HUES48 (cell line): ENCODE measurements around the gene GNAL.
A peak's percentile ranks its signal among the peaks of the same experiment; 100 is the strongest.
"Not testable (repeated sequence)": the region's sequence is repeated elsewhere in the genome, so short reads cannot be mapped to it uniquely, and the experiment has no call there.

Source experiments
- H3K27ac ChIP-seq: one replicate; pipeline ENCODE4 v1.7.0; 2013; ENCODE audit warnings: low read depth, low read length, inconsistent platforms
- H3K27me3 ChIP-seq: 2 replicates; pipeline ENCODE4 v1.6.1; 2013; ENCODE audit warnings: mild to moderate bottlenecking, low read length; ENCODE audit not compliant: control insufficient read depth, insufficient read depth
- H3K36me3 ChIP-seq: 2 replicates; pipeline ENCODE4 v1.6.1; 2013; ENCODE audit warnings: low read length; ENCODE audit not compliant: control insufficient read depth, insufficient read depth
- H3K4me1 ChIP-seq: 2 replicates; pipeline ENCODE4 v1.6.1; 2013; ENCODE audit warnings: mild to moderate bottlenecking, low read length; ENCODE audit not compliant: control insufficient read depth, insufficient read depth
- H3K4me3 ChIP-seq: 2 replicates; pipeline ENCODE4 v1.5.1; 2013; ENCODE audit warnings: mild to moderate bottlenecking, low read depth, low read length
- H3K9ac ChIP-seq: 2 replicates; pipeline ENCODE4 v1.6.1; 2013; ENCODE audit warnings: mild to moderate bottlenecking, low read depth, low read length, moderate library complexity
- H3K9me3 ChIP-seq: 2 replicates; pipeline ENCODE4 v1.6.1; 2013; ENCODE audit warnings: low read length; ENCODE audit not compliant: control insufficient read depth, insufficient read depth

GNAL gene

DNA sequence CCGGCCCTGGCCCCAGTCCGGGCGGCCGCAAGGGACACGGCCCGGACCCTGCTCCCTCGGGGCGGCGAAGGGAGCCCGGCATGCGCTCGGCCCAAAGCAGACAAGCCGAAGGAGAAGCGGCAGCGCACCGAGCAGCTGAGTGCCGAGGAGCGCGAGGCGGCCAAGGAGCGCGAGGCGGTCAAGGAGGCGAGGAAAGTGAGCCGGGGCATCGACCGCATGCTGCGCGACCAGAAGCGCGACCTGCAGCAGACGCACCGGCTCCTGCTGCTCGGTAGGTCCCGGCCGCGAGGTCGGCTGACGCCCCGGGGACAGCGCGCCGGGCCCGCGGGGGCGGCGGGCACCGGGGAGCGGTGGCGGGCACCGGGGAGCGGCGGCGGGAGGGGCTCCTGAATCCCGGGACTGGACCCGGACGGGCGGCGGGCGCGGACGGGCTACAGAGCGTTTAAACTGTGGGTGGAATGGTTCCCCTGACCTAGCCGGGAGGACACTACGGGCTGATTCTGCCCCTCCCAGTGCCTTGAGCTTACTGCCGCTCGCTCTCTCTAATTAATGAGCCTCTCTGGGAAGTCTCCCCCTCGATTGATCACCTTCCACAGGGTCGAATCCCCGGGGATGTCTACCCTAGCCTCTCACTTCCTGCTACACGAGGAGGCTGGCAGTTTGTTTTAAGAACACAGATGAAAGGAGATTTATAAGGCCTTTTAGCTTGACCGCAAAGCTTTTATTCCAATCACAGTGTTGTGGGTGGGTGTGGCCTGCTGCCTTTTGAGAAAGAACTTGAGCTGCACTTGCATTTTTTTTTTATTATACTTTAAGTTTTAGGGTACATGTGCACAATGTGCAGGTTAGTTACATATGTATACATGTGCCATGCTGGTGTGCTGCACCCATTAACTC lies 853 bp downstream of the GNAL start:
- H3K9me3 ChIP-seq: no peaks in the 10 kb centered on the region
- peaks cover 13% of the 10 kb centered on the region for H3K27me3 ChIP-seq
- H3K9ac ChIP-seq: peak overlapping the region; percentile 59
- H3K36me3 ChIP-seq: no peaks in the 10 kb centered on the region
- peak overlapping the region; percentile 67 for H3K4me3 ChIP-seq
- H3K4me1 ChIP-seq: no peaks in the 10 kb centered on the region; the same call in 1 of the 2 replicates
- no peak overlapping the region for H3K27ac ChIP-seq

- not testable (repeated sequence) for H3K4me3 ChIP-seq, H3K27ac ChIP-seq, H3K36me3 ChIP-seq, H3K9ac ChIP-seq, H3K9me3 ChIP-seq, H3K4me1 ChIP-seq
- peaks cover 13% of the 10 kb centered on the region for H3K27me3 ChIP-seq
Observed at GRCh38 chr18:11690660-11691059, 1.6 kb downstream of the GNAL start.

GRCh38 chr18:11695736-11696135 lies 6.7 kb downstream of the GNAL start:
- Histone ChIP-seq H3K27me3 (peaks cover 5% of the 10 kb centered on the region; the same call in 1 of the 2 replicates), H3K9me3 (no peaks in the 10 kb centered on the region), H3K4me1 (no peaks in the 10 kb centered on the region; the same call in 1 of the 2 replicates), H3K4me3 (no peak overlapping the region), H3K36me3 (no peaks in the 10 kb centered on the region), H3K27ac (no peak overlapping the region), H3K9ac (no peak overlapping the region)

GRCh38 chr18:11696451-11696850 lies 7.4 kb downstream of the GNAL start:
- Histone ChIP-seq H3K4me3 (no peak overlapping the region), H3K27me3 (peaks cover 5% of the 10 kb centered on the region; the same call in 1 of the 2 replicates), H3K9ac (no peak overlapping the region), H3K9me3 (no peaks in the 10 kb centered on the region), H3K36me3 (no peaks in the 10 kb centered on the region), H3K27ac (no peak overlapping the region), H3K4me1 (no peaks in the 10 kb centered on the region; the same call in 1 of the 2 replicates)

DNA sequence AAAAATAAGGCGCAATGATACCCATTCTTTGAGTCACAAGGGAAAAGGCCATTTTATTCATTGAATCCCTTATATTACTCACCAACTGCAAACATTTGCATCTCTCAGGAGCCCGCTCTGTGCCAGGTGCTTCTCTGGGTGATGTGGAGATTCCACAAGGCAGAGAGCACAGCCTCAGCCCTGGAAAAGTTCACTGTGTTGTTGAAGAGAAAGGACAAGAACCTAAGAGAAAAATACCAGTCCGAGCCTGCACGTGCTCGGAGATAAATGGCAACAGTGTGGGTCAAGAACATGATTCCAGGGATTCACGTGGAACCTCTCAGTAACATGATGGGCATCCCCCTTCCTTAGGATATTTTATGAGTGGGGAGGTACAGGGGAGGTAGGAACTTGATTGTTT lies 11.8 kb downstream of the GNAL start:
- Histone ChIP-seq H3K27me3 (no peaks in the 10 kb centered on the region; the same call in 1 of the 2 replicates), H3K27ac (no peak overlapping the region), H3K9ac (no peak overlapping the region), H3K36me3 (no peaks in the 10 kb centered on the region), H3K9me3 (no peaks in the 10 kb centered on the region), H3K4me1 (no peaks in the 10 kb centered on the region), H3K4me3 (no peak overlapping the region)

DNA sequence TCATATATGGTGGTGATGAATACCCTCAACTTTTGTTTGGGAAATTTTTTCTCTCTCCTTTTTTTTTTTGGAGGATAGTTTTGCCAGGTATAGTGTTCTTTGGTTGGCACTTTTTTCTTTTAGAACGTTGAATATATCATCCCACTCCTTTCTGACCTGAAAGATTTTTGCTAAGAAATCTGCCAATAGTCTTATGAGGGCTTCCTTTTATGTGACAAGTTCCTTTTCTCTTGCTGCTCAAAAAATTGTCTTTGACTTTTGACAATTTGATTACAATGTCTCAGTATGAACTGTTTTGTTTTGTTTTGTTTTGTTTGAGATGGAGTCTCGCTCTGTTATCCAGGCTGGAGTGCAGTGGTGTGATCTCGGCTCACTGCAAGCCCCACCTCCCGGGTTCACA lies 21.5 kb downstream of the GNAL start:
- Histone ChIP-seq H3K9me3 (no peaks in the 10 kb centered on the region), H3K4me3 (no peak overlapping the region), H3K27me3 (peaks cover 5% of the 10 kb centered on the region; the same call in 1 of the 2 replicates), H3K36me3 (no peaks in the 10 kb centered on the region), H3K27ac (no peak overlapping the region), H3K4me1 (peaks cover 16% of the 10 kb centered on the region), H3K9ac (no peak overlapping the region)

- Histone ChIP-seq H3K9me3 (no peaks in the 10 kb centered on the region), H3K9ac (no peak overlapping the region), H3K27me3 (peaks cover 5% of the 10 kb centered on the region; the same call in 1 of the 2 replicates), H3K4me1 (peaks cover 16% of the 10 kb centered on the region), H3K4me3 (peak overlapping the region; percentile 15; the same call in 1 of the 2 replicates), H3K36me3 (no peaks in the 10 kb centered on the region), H3K27ac (peak overlapping the region; percentile 77)
Observed at GRCh38 chr18:11713756-11714155, 24.7 kb downstream of the GNAL start.

GRCh38 chr18:11714244-11714918 lies 25.3 kb downstream of the GNAL start:
- Histone ChIP-seq H3K9ac (peak overlapping the region; percentile 22; the same call in 1 of the 2 replicates), H3K36me3 (no peaks in the 10 kb centered on the region), H3K4me1 (peaks cover 16% of the 10 kb centered on the region), H3K27me3 (peaks cover 5% of the 10 kb centered on the region; the same call in 1 of the 2 replicates), H3K9me3 (no peaks in the 10 kb centered on the region), H3K27ac (peak overlapping the region; percentile 77), H3K4me3 (peak overlapping the region; percentile 15)

DNA sequence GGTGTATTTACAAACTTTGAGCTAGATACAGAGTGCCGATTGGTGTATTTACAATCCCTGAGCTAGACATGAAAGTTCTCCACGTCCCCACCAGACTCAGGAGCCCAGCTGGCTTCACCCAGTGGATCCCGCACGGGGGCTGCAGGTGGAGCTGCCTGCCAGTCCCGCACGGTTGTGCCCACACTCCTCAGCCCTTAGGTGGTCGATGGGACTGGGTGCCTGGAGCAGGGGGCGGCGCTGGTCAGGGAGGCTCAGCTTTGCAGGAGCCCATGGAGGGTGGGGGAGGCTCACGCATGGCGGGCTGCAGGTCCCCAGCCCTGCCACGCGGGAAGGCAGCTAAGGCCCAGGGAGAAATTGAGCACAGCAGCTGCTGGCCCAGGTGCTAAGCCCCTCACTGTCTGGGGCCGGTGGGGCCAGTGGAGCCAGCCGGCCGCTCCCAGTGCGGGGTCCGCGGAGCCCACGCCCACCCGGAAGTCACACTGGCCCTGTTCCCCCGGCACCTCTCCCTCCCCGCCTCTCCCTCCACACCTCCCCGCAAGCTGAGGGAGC lies 27.8 kb downstream of the GNAL start:
- not testable (repeated sequence) for H3K9ac ChIP-seq, H3K9me3 ChIP-seq, H3K27me3 ChIP-seq, H3K4me3 ChIP-seq, H3K27ac ChIP-seq, H3K36me3 ChIP-seq
- H3K4me1 ChIP-seq: peaks cover 15% of the 10 kb centered on the region

- H3K9ac ChIP-seq: no peak overlapping the region
- no peak overlapping the region for H3K4me3 ChIP-seq
- no peaks in the 10 kb centered on the region for H3K9me3 ChIP-seq
- peaks cover 10% of the 10 kb centered on the region for H3K4me1 ChIP-seq
- no peak overlapping the region for H3K27ac ChIP-seq
- no peaks in the 10 kb centered on the region for H3K27me3 ChIP-seq
- H3K36me3 ChIP-seq: no peaks in the 10 kb centered on the region
Observed at GRCh38 chr18:11719050-11719449, 30.0 kb downstream of the GNAL start.

DNA sequence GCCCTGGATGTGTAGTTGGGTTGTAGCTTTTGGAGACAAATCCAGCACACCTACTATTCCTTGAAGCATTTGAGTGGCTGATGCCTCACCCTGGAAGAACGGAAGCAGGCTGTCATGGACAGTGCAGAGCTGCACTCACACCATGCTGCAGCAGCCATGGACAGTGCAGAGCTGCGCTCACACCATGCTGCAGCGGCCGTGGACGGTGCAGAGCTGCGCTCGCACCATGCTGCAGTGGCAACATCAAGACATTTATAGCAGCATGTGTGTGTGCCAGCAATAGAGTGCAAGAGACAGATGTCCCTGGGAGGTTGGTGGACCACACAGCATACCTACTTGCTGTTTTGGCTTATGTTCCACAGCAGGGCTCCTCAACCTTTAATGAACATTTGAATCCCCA lies 30.6 kb downstream of the GNAL start:
- no peaks in the 10 kb centered on the region for H3K27me3 ChIP-seq
- no peaks in the 10 kb centered on the region for H3K36me3 ChIP-seq

More for the DNA sequence above, 30.6 kb downstream of the GNAL start:
- Histone ChIP-seq H3K9ac (no peak overlapping the region), H3K4me1 (peaks cover 5% of the 10 kb centered on the region; the same call in 1 of the 2 replicates), H3K4me3 (no peak overlapping the region), H3K9me3 (no peaks in the 10 kb centered on the region), H3K27ac (no peak overlapping the region)
